ENCODE data around the gene CMPK1.
"Not testable (repeated sequence)": the region's sequence is repeated elsewhere in the genome, so short reads cannot be mapped to it uniquely, and the experiment has no call there.

The CMPK1 gene, protein sequence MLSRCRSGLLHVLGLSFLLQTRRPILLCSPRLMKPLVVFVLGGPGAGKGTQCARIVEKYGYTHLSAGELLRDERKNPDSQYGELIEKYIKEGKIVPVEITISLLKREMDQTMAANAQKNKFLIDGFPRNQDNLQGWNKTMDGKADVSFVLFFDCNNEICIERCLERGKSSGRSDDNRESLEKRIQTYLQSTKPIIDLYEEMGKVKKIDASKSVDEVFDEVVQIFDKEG

DNA sequence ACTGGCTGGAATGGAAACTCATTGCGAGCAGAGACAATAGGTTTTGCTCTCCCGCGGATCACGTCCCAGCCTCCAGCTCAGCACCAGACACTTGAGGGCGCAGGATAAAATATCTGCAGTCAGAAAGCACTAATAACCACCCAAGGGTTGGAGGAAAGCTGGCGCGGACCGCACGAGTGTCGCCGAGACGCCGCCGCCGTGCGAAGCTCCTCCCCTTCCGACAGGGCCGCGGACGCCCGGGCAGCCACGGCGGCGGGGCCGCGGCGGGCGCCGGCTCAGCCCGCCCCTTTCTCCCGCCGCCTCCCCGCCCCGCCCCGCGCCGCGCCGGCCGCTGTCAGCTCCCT, at the start of gene CMPK1:
Gene CMPK1 (plus strand): TSS at position 213 of the 344 bp plus-strand sequence. CDS start 156 bp downstream, outside the sequence.
- peak; percentile 83 for DNase-seq

DNA sequence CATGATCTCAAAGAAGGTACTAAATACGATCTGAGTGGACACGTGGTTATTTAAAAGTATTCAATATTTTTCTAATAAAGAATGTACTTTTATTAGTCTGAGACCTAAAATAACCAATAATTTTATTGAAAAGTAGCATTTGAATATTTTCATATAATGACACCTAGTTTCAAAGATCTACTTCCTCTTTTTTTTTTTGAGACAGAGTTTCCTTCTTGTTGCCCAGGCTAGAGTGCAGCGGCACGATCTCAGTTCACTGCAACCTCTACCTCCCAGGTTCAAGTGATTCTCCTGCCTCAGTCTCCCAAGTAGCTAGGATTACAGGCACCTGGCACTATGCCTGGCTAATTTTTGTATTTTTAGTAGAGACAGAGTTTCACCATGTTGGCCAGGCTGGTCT, 45.5 kb upstream of the CMPK1 start:
- DNase-seq, result not testable (repeated sequence)

- not testable (repeated sequence) for DNase-seq
Observed at GRCh38 chr1:47294863-47295262, 38.7 kb upstream of the CMPK1 start.

DNA sequence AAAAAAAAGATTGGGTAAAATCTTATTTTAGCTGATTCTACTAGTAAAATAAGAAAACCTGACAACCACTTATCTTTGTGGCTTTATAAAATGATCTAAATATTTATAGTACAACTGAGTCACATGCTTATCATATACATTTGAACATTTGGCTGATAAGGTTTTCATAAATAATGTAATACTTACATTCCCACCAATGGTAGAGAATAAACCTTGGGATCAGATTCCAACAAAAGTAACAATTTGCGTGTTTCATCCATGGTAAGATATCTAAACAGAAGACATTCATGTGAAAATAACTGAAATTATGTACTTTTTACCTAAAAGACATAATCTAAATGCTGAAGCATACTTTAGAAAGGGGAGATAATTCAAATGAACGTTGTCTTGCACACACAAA, 38.0 kb upstream of the CMPK1 start:
- DNase-seq, result no peak

DNA sequence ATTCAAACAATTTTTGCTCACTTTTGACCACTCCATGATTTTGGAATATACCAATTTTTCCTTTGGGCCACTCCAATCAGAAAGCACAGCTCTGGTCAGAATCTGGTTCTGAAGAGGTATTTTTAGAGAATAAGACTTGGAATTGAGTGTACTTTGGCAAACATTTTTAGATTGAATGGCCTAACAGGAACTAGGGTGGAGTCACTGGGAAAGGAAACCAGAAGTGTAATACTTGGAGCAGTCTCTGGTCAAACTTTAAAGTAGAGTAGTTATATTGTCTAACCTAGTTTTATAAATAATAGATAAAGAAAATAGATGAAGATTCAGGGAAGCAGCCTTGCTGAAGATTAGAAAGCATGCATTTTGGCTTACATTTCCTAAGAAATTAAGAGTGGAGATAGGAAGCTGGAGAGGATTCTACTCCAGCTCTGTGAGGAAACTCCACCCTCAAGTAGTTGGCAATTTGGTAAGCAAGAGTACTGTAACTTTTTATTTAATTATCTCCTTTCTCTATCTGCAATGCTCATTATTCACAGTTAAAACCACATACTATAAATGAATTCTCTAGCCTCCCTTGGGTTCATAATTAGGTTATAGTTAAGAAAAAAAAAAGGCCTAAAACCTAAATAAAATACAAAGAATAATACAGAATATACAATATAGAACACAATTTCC, 35.4 kb upstream of the CMPK1 start:
- no peak for DNase-seq

GRCh38 chr1:47302472-47302871, 31.1 kb upstream of the CMPK1 start:
- no peak for DNase-seq

- DNase-seq, result no peak
Observed at GRCh38 chr1:47309427-47309826, 24.2 kb upstream of the CMPK1 start.

GRCh38 chr1:47313915-47314664, 19.5 kb upstream of the CMPK1 start, which contains the start of gene STIL:
STIL (minus strand) TSS chr1:47314147; CDS start chr1:47310319, 3,828 bp downstream.
- DNase-seq, result peak; percentile 97

DNA sequence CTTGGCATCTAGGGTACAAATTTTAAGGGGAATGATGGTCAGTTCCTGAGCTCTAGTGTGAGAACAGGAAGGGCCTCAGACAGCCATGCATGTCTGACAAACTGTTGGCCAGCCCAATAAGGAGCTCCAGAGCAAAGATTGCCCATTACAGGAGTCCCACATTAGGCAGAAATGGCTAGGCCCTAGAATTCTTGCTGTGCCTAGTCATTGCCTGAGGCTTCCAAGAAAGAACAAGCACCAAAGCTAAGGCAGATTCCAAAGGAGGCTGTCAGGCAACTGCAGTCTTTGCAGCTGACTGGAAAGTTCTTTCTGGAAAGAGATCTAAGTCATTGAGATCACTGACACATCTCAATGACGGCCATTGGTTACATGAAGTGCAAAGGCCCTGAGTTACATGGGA, 15.7 kb upstream of the CMPK1 start:
- DNase-seq, result no peak

GRCh38 chr1:47319968-47320367, 13.6 kb upstream of the CMPK1 start:
- not testable (repeated sequence) for DNase-seq

DNA sequence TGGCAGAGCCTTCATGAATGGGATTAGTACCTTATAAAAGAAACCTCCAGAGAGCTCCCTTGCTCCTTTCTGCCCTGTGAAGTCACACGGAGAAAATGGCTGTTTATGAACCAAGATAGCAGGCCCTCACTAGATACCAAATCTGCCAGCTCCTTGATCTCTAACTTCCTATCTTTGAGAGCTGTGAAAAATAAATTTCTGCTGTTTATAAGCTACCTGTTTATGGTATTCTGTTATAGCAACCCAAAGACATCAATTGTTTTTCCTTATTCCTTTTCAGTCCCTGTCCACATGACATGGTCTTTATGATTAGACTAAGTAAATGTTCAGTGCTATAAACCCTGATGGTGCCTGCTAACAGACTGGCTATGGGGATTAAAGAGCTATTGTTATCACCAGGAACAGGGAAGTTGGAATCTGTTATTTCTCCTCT, 10.0 kb upstream of the CMPK1 start:
- DNase-seq, result peak; percentile 88

GRCh38 chr1:47324682-47325081, 8.9 kb upstream of the CMPK1 start:
- DNase-seq, result no peak

DNA sequence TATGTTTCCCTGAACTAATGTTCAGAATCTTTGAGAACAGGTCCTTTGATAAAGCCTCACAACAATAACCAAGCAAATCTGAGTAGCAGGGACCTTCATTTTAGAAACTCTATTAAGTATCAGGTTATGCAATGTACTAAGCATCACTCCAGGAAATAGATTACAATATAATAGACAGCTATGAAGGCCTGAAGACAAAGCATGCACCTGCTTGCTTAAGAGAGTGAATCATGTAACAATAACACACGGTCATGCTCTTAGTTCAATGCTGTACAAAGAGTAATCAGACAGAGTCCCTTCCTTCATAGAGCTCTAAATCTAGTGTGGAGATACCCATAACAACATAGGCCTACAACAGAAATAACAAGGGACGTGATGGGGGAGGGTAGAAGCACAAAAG, 8.1 kb upstream of the CMPK1 start:
- no peak for DNase-seq

DNA sequence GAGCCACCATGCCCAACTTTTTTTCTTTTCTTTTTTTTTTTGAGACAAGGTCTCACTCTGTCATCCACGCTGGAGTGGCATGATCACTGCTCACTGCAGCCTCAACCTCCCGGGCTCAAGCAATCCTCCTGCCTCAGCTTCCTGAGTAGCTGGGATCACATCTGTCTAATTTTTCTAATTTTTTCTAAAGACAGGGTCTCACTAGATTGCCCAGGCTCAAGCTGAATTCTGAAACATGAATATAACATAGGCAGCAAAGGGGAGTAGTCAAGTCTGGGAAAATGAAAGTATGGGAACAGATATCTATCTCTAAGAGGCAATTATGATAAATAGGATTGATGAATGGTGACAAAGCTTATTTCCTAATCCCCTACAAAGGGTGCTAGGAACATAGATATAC, 7.3 kb upstream of the CMPK1 start:
- no peak for DNase-seq

- no peak for DNase-seq
Observed at GRCh38 chr1:47328992-47329391, 4.6 kb upstream of the CMPK1 start.

DNA sequence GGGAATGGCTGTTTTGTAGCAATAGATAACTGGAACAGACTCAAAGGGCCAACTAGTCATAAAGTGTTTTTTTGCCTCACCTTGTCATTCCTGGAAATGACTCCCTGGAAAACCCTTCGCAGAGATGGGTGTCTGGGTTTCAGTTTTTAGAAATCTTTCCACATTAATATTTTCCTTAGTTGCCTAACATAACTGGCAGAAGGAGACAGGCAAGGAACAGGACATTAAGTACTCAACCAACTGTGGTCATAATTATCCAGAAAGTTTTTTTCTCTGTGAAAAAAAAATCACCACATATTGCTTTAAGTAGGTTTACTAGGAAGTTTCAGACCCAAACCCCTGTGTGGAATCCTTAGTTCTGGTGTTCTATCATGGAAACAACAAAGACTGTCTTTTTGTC, 3.4 kb upstream of the CMPK1 start:
- no peak for DNase-seq

DNA sequence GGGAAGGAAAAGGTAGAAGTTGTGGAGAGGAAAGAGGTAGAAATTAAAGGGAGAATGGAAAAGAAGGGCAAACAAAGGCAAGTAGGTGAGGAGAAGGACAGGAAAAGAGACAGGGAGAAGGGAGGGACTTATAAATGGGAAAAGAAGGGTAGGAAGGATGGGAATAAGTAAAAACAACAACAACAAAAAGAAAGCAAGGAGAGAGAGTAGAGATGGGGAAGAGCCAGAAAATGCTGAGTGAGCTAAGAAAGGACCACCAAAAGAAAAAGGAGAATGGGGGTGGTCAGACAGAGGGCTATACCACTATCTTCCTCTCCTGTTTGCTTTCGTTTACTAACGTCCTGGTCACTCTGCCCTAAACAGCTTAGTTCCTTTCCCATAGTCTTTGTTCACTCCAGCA, 1.7 kb upstream of the CMPK1 start:
- no peak for DNase-seq

DNA sequence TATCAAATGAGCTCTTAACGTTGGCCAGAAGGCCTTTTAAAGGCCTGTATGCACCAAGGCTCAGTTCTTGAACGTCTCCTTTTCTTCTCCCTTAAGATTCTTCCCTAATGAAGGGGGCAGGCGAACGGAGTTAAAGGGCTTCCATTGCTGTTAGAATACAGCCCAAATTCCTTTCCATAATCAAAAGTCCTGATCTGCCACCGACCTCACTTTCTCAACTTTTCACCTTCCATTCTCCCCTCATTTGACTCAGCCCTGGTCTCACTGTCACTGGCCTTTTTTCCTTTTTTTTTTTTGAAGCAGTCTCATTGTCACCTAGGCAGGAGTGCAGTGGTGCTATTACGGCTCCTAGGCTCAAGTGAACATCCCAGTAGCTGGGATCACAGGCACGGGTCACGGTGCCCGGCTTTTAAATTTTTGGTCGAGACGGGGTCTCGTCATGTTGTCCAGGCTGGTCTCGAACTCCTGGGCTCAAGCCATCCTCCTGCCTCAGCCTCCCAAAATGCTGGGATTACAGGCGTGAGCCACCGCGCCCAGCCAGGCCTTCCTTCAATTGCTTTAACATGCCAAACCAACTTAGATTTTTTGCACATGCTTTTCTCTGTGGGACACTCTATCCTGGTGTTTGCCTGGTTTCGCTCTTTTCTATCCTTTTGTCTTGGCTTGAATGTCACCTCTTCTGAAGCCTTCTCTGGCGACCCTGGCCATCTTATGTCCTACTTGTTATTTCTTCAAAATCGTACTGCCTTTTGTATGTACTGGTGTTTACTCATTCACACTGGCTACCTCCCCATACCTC, 612 bp upstream of the CMPK1 start:
- DNase-seq, result no peak

DNA sequence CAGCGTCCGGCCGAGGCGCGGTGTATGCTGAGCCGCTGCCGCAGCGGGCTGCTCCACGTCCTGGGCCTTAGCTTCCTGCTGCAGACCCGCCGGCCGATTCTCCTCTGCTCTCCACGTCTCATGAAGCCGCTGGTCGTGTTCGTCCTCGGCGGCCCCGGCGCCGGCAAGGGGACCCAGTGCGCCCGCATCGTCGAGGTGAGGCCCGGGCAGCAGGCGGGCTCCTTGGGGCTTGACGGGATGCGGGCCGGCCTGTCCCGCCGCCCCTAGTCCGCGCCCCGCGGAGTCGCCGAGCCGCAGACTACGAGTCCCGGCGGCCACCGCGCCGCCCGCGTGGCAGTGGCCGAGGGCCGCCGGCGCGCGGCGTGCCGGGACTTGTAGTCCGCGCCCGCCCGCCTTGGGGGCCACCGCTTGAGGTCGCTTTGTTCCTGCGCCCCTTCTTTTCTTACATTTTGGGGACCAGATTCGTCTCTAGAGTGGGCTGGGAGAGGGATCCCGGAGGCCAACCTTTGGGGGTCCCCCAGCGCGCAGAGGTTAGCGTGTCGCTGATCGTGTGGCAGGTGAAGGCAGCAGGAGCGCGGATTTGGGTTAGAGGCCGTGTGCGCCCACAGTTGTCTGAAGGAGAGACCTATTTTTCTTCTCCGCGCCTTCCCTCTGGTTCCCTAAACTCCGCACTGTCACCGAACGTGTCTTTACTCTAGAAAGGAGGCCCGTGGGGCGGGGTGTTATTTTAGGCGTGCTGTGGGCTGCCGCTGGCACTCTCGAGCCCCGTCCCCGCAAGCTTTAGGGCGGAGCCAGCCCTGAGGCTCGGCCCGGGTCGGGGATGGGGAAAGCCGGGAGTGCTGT, 553 bp downstream of the CMPK1 start:
- DNase-seq, result peak; percentile 81

GRCh38 chr1:47334765-47335435, 1.3 kb downstream of the CMPK1 start:
- no peak for DNase-seq

GRCh38 chr1:47337350-47337749, 3.8 kb downstream of the CMPK1 start:
- no peak for DNase-seq

All from NCI-H526 treated with DMSO at 0.1 percent for 48 hours (cell line).